OCI-LY1 (cell line): ENCODE measurements around the gene RMND5B.

Experiments
- EZH2 ChIP-seq: fragments of 200-600 bp; sonication (generic), shearing (Covaris generic); IDR thresholded peaks from 2 replicates; pipeline ENCODE4 v1.8.0; 2017; ENCODE audit warnings: borderline replicate concordance, mixed run types, mild to moderate bottlenecking, antibody characterized with exemption, low read length, moderate library complexity, mixed read lengths
- TF ChIP-seq, protein P1 (sequence below): fragments of 200-600 bp; sonication (generic), shearing (Covaris generic); IDR thresholded peaks from 2 replicates; pipeline ENCODE4 v1.5.1; 2017; ENCODE audit warnings: mild to moderate bottlenecking, antibody characterized with exemption, low read length, moderate library complexity, mixed read lengths

- no peak for TF ChIP-seq EZH2
- TF ChIP-seq, protein P1, sequence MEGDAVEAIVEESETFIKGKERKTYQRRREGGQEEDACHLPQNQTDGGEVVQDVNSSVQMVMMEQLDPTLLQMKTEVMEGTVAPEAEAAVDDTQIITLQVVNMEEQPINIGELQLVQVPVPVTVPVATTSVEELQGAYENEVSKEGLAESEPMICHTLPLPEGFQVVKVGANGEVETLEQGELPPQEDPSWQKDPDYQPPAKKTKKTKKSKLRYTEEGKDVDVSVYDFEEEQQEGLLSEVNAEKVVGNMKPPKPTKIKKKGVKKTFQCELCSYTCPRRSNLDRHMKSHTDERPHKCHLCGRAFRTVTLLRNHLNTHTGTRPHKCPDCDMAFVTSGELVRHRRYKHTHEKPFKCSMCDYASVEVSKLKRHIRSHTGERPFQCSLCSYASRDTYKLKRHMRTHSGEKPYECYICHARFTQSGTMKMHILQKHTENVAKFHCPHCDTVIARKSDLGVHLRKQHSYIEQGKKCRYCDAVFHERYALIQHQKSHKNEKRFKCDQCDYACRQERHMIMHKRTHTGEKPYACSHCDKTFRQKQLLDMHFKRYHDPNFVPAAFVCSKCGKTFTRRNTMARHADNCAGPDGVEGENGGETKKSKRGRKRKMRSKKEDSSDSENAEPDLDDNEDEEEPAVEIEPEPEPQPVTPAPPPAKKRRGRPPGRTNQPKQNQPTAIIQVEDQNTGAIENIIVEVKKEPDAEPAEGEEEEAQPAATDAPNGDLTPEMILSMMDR = no peak
Observed at GRCh38 chr5:178085316-178085715, 45.5 kb upstream of the RMND5B start.
